K562 (cell line): ENCODE data around the gene DIPK1B. TPM values are rescaled to one million over a fixed set of nuclear protein-coding genes. Genes with fewer than 3 reads are reported as not detected.

Experiments used
- ATAC-seq: fragments of 200-7000 bp; cut with Tn5 transposase; 3 replicates; pipeline ENCODE4 v1.9.1; 2020; ENCODE audit warnings: moderate library complexity
- BruUV-seq: library from RNA; stranded (reverse); fragments of 400-500 nt; replicated peaks from 2 replicates; lab custom pipeline; 2021; lab: Mats Ljungman, UMichigan
- CTCF ChIA-PET: fragments of 300-600 bp; formaldehyde crosslinking; extraction: SDS; loops from one replicate; lab custom pipeline; 2021; ENCODE audit warnings: low intra/inter-chr PET ratio; lab: Yijun Ruan, JAX
- POLR2A ChIA-PET: fragments of 300-600, 350-650 bp; sonication (Branson Sonifier 250); formaldehyde crosslinking; extraction: SDS; loops from one replicate; lab custom pipeline; 2021; ENCODE audit warnings: antibody characterized with exemption, inconsistent platforms; lab: Yijun Ruan, JAX
- DNase-seq, 4 experiments: peaks; one replicate each; pipeline versions ENCODE4 v3.0.0 to v3.0.0-alpha.2; 2011 to 2018; ENCODE audit warnings: low spot score in 3 of 4, mixed read lengths in 3 of 4; ENCODE audit errors: extremely low read depth in 1 of 4
- FAIRE-seq: peaks from 2 replicates; lab custom pipeline; 2011; peaks lifted over from hg19 to GRCh38; lab: Jason Lieb, UNC
- H2AFZ ChIP-seq: 2 replicates; pipeline ENCODE4 v1.6.0; 2011; ENCODE audit warnings: low read depth, low read length, control low read depth, inconsistent platforms
- H3K27ac ChIP-seq: fragments of 200-600 bp; 3 replicates; pipeline ENCODE4 v1.8.0; 2011; ENCODE audit warnings: low read depth, mild to moderate bottlenecking, control low read depth, inconsistent platforms, low read length, moderate library complexity, mixed read lengths; ENCODE audit errors: extremely low read depth
- H3K27me3 ChIP-seq, 2 experiments: fragments of 300-600 bp in 1 of 2; 2 replicates in 1 of 2; 3 replicates in 1 of 2; pipeline versions ENCODE4 v1.6.0 to v1.8.0; 2011; ENCODE audit warnings: inconsistent platforms in 2 of 2, low read length in 2 of 2, mild to moderate bottlenecking in 1 of 2, mixed read lengths in 1 of 2, moderate library complexity in 1 of 2; ENCODE audit not compliant: control insufficient read depth in 2 of 2, insufficient read depth in 2 of 2
- H3K36me3 ChIP-seq: fragments of 300-600 bp; 3 replicates; pipeline ENCODE4 v1.8.0; 2011; ENCODE audit warnings: mild to moderate bottlenecking, low read length, inconsistent platforms; ENCODE audit not compliant: control insufficient read depth, insufficient read depth
- H3K4me1 ChIP-seq, 2 experiments: fragments of 200-600 bp in 1 of 2; replicated peaks in 1 of 2; 2 replicates in 1 of 2; 3 replicates in 1 of 2; pipeline versions ENCODE4 v1.5.1 to v1.8.0; 2011; ENCODE audit warnings: inconsistent platforms in 2 of 2, low read length in 2 of 2, mild to moderate bottlenecking in 1 of 2, mixed read lengths in 1 of 2, moderate library complexity in 1 of 2; ENCODE audit not compliant: control insufficient read depth in 2 of 2, insufficient read depth in 2 of 2
- H3K4me2 ChIP-seq: 2 replicates; pipeline ENCODE4 v1.6.1; 2011; ENCODE audit warnings: low read length, control low read depth, inconsistent platforms, mixed read lengths; ENCODE audit not compliant: insufficient read depth
- H3K4me3 ChIP-seq: fragments of 200-600 bp; sonication (generic), shearing (Covaris generic); 2 replicates; pipeline ENCODE4 v1.5.1; 2016; ENCODE audit warnings: control low read depth, inconsistent platforms
- H3K79me2 ChIP-seq: fragments of 200-600 bp; 3 replicates; pipeline ENCODE4 v1.8.0; 2011; ENCODE audit warnings: low read length, inconsistent platforms; ENCODE audit not compliant: control insufficient read depth, insufficient read depth
- H3K9ac ChIP-seq, 2 experiments: 2 replicates each; pipeline versions ENCODE4 v1.6.0 to v1.6.1; 2011; ENCODE audit warnings: low read depth in 2 of 2, low read length in 2 of 2, control low read depth in 1 of 2, inconsistent platforms in 1 of 2, mild to moderate bottlenecking in 1 of 2, mixed read lengths in 1 of 2; ENCODE audit not compliant: insufficient read depth in 1 of 2
- H3K9me1 ChIP-seq: one replicate; pipeline ENCODE4 v1.6.0; 2011; ENCODE audit warnings: inconsistent platforms, mild to moderate bottlenecking, low read length, moderate library complexity; ENCODE audit not compliant: control insufficient read depth, insufficient read depth
- H3K9me3 ChIP-seq: replicated peaks from 2 replicates; pipeline ENCODE4 v1.5.1; 2011; ENCODE audit warnings: low read depth, low read length, inconsistent platforms; ENCODE audit not compliant: control insufficient read depth, insufficient read depth
- H4K20me1 ChIP-seq: replicated peaks from 2 replicates; pipeline ENCODE4 v1.6.1; 2011; ENCODE audit warnings: low read length, inconsistent platforms, mixed read lengths; ENCODE audit not compliant: control insufficient read depth, insufficient read depth
- CREM ChIP-seq: IDR thresholded peaks from 2 replicates; pipeline ENCODE4 v1.6.1; 2014; ENCODE audit warnings: antibody characterized with exemption, low read depth
- CTBP1 ChIP-seq: fragments of 450-650 bp; IDR thresholded peaks from 2 replicates; pipeline ENCODE4 v1.6.1; 2016; ENCODE audit warnings: borderline replicate concordance
- CTCF ChIP-seq, 3 experiments: IDR thresholded peaks in 2 of 3; conservative IDR thresholded peaks in 1 of 3; 2 replicates each; pipeline ENCODE4 v1.5.1; 2011 to 2012; ENCODE audit warnings: low read length in 3 of 3, mild to moderate bottlenecking in 3 of 3, control low read depth in 2 of 3, improper control_type of control experiment in 1 of 3, inconsistent platforms in 1 of 3, low read depth in 1 of 3, mixed read lengths in 1 of 3, moderate library complexity in 1 of 3; ENCODE audit not compliant: insufficient read depth in 2 of 3
- CXXC5 ChIP-seq: fragments of 250-450 bp; sonication (Bioruptor Pico); IDR thresholded peaks from 2 replicates; pipeline ENCODE4 v1.8.0; 2022; ENCODE audit warnings: inconsistent platforms, mild to moderate bottlenecking, moderate library complexity
- HLTF ChIP-seq: fragments of 450-650 bp; IDR thresholded peaks from 2 replicates; pipeline ENCODE4 v1.6.1; 2016
- MAX ChIP-seq: sonication (generic); formaldehyde crosslinking; IDR thresholded peaks from 2 replicates; pipeline ENCODE4 v1.9.0; 2022; ENCODE audit warnings: mild to moderate bottlenecking, missing genetic modification reagents
- MAZ ChIP-seq, 2 experiments: fragments of 450-650 bp in 1 of 2; sonication (generic) in 1 of 2; formaldehyde crosslinking; IDR thresholded peaks in 1 of 2; conservative IDR thresholded peaks in 1 of 2; 2 replicates each; pipeline versions ENCODE4 v1.4.0 to v1.5.0; 2020; ENCODE audit warnings: mild to moderate bottlenecking in 1 of 2, missing genetic modification reagents in 1 of 2
- PKNOX1 ChIP-seq: fragments of 450-650 bp; IDR thresholded peaks from 2 replicates; pipeline ENCODE4 v1.6.1; 2016
- RCOR1 ChIP-seq, 2 experiments: IDR thresholded peaks; 2 replicates each; pipeline ENCODE4 v1.6.1; 2012; ENCODE audit warnings: low read depth in 2 of 2, low read length in 2 of 2, borderline replicate concordance in 1 of 2, improper control_type of control experiment in 1 of 2
- VEZF1 ChIP-seq: fragments of 200-800 bp; sonication (Bioruptor generic); IDR thresholded peaks from 2 replicates; pipeline ENCODE4 v1.6.1; 2017; ENCODE audit warnings: missing genetic modification characterization, missing compliant biosample characterization
- ZBTB7A ChIP-seq: IDR thresholded peaks from 2 replicates; pipeline ENCODE4 v1.6.1; 2011; ENCODE audit warnings: low read depth, mild to moderate bottlenecking, low read length, moderate library complexity, borderline replicate concordance; ENCODE audit not compliant: control insufficient read depth
- ZKSCAN1 ChIP-seq: fragments of 150-350 bp; IDR thresholded peaks from 2 replicates; pipeline ENCODE4 v1.6.1; 2016; ENCODE audit warnings: low read depth, low read length
- ZNF282 ChIP-seq: sonication (generic); formaldehyde crosslinking; IDR thresholded peaks from 2 replicates; pipeline ENCODE4 v1.8.1; 2023; ENCODE audit warnings: missing genetic modification reagents
- WGBS: fragments of 100-300 bp; shearing (Covaris generic); methylation state at CpG from one replicate; pipeline ENCODE4 v1.1.6; 2016; ENCODE audit warnings: low coverage, mixed read lengths; ENCODE audit not compliant: insufficient coverage; ENCODE audit errors: missing lambda C conversion rate; 5-methylcytosine and 5-hydroxymethylcytosine counted together
- in situ Hi-C: fragments of 300-500 bp; cut with MboI; formaldehyde crosslinking; loops from 4 replicates; pipeline ENCODE4 v1.15.0; 2018; ENCODE audit warnings: inconsistent platforms, mixed read lengths
- intact Hi-C: fragments of 100-400 bp; cut with micrococcal nuclease; formaldehyde crosslinking; loops from 2 replicates; pipeline ENCODE4 v1.14.2; 2022
- polyA plus RNA-seq, 8 experiments: library from polyadenylated mRNA; depleted of rRNA in 4 of 8; stranded (reverse) in 5 of 8; unstranded in 3 of 8; fragments of >200 nt; fragmentation: Nextera tagmentation in 2 of 8; fragmentation: Illumina TruSeq in 1 of 8; extraction: Ambion mirVana in 2 of 8; extraction: Trizol in 1 of 8; gene quantifications; 2 replicates each; pipeline versions ENCODE4 v1.2.1 to v1.2.3, GENCODE V29; 2011 to 2014; ENCODE audit warnings: inconsistent platforms in 1 of 8, missing spikeins in 1 of 8
- total RNA-seq, 7 experiments: library from RNA; depleted of rRNA in 6 of 7; stranded (reverse); fragments of >200 nt in 6 of 7; fragmentation: Illumina TruSeq in 2 of 7; extraction: Trizol in 2 of 7; gene quantifications; 2 replicates each; pipeline versions ENCODE4 v1.2.1 to v1.2.3, GENCODE V29; 2011 to 2021; ENCODE audit warnings: low replicate concordance in 1 of 7
- TF ChIP-seq, protein P1 (sequence below), 2 experiments: IDR thresholded peaks; 2 replicates each; pipeline ENCODE4 v1.6.1; 2011; ENCODE audit warnings: borderline replicate concordance in 1 of 2, control low read depth in 1 of 2, low read depth in 1 of 2, low read length in 1 of 2, mild to moderate bottlenecking in 1 of 2, mixed read lengths in 1 of 2, moderate library complexity in 1 of 2; ENCODE audit not compliant: insufficient read depth in 1 of 2, insufficient read length in 1 of 2, poor library complexity in 1 of 2, severe bottlenecking in 1 of 2; ENCODE audit errors: extremely low read depth in 1 of 2

The DIPK1B gene
- total and polyA plus RNA-seq, 9 of the 15 experiments (the other 6 are each of a cell fraction or from before 2014, with no cell fraction given): 0.08 to 22.3 (median 5.9) TPM

DNA sequence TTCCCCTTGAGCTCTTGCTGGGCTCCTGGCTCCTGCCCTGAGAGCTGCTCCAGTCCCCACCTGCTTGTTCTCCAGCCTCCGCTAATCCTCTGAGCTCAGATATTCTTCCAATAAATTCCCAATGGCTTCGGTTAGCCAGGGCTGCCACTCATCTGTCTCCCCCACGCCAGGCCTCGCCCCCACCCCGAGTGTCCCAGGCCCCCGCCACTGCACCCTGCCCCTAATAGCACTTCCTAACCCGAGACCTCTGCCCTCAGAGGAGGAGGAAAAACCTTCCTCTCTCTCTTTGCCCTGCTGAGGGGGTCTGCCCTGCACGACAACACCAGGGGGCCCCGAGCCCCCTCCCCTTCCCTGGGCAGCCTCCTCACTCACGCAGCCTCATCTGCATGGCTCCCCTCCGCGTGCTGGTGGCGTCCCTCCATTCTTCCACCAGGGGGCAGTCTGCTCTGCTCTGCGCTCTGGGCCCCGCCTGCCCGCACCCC lies 57.4 kb downstream of the DIPK1B start:
- Histone ChIP-seq H3K9ac (peak overlapping the region in 1 of 2 experiments; percentile 84; a peak in 1 of 4 replicates), H3K36me3 (no peaks in the 10 kb centered on the region), H2AFZ (peak overlapping the region; percentile 83), H3K79me2 (no peaks in the 10 kb centered on the region), H3K27ac (no peak overlapping the region), H4K20me1 (no peaks in the 10 kb centered on the region), H3K4me2 (peak overlapping the region; percentile 58), H3K9me1 (no peaks in the 10 kb centered on the region), H3K9me3 (peaks cover 11% of the 10 kb centered on the region), H3K4me1 (peaks cover 10 to 20% of the 10 kb centered on the region in 2 experiments; a peak in 4 of 5 replicates), H3K27me3 (peaks cover 0 to 5% of the 10 kb centered on the region in 2 experiments; a peak in 1 of 5 replicates), H3K4me3 (no peak overlapping the region)
- CTCF ChIA-PET: interaction anchor here (0.6 kb wide), 1 partner anchor 15 kb away, joined by 3 read pairs; no protein-coding TSS in a partner anchor
- no peak for FAIRE-seq
- DNase-seq: peak; percentile 67 to 78 (median 72)
- peak; percentile 93 for ATAC-seq
- POLR2A ChIA-PET: interaction anchor here (1.1 kb wide), 1 partner anchor 9 kb away, joined by 4 read pairs; no protein-coding TSS in a partner anchor
- intact Hi-C loops: no loop called here
- BruUV-seq: no TSS peak
- in situ Hi-C loops: loop anchor here (5.0 kb wide), 1 partner anchor 268 kb away; no protein-coding TSS in a partner anchor
- WGBS: 14% methylated on average over 5 of the region's 16 CpGs
- peak in 1 of 2 experiments; percentile 33; a peak in 1 of 4 replicates for TF ChIP-seq RCOR1 (IDR thresholded peaks at IDR 0.05; ENCODE audit: borderline replicate concordance in 1 of 2, low read depth in 2 of 2, low read length in 2 of 2)
- TF ChIP-seq CREM: peak; percentile 38; the same call in 1 of the 2 replicates
- TF ChIP-seq CTCF (IDR thresholded peaks at IDR 0.05 in 2 of 3, conservative IDR thresholded peaks at IDR 0.05 in 1 of 3; ENCODE audit: insufficient read depth in 2 of 3, low read depth in 1 of 3, low read length in 3 of 3): peak; percentile 61 to 80 (median 69)
- TF ChIP-seq, protein P1, sequence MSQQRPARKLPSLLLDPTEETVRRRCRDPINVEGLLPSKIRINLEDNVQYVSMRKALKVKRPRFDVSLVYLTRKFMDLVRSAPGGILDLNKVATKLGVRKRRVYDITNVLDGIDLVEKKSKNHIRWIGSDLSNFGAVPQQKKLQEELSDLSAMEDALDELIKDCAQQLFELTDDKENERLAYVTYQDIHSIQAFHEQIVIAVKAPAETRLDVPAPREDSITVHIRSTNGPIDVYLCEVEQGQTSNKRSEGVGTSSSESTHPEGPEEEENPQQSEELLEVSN (IDR thresholded peaks at IDR 0.05; ENCODE audit: borderline replicate concordance in 1 of 2, extremely low read depth in 1 of 2, insufficient read depth in 1 of 2, insufficient read length in 1 of 2, low read depth in 1 of 2, low read length in 1 of 2, poor library complexity in 1 of 2, severe bottlenecking in 1 of 2): peak in 1 of 2 experiments; percentile 62
- TF ChIP-seq CXXC5 (CRISPR knock-in tag): peak; percentile 28; the same call in 1 of the 2 replicates
- TF ChIP-seq ZBTB7A: peak; percentile 82; the same call in 1 of the 2 replicates
- no peak for TF ChIP-seq CTBP1
- TF ChIP-seq VEZF1: peak; percentile 61
- TF ChIP-seq PKNOX1: peak; percentile 33; the same call in 1 of the 2 replicates
- TF ChIP-seq ZKSCAN1: no peak
- peak in 1 of 2 experiments; percentile 39; a peak in 2 of 4 replicates for TF ChIP-seq MAZ (CRISPR knock-in tag; conservative IDR thresholded peaks at IDR 0.05 in 1 of 2, IDR thresholded peaks at IDR 0.05 in 1 of 2)
- TF ChIP-seq ZNF282 (CRISPR knock-in tag): no peak
- no peak for TF ChIP-seq HLTF
- peak; percentile 60 for TF ChIP-seq MAX
